CD4-positive, alpha-beta T cell treated with Interleukin-10 for 1 hour (primary cell): ENCODE measurements around the gene MAP1B.
"Not testable (repeated sequence)": the region's sequence is repeated elsewhere in the genome, so short reads cannot be mapped to it uniquely, and the experiment has no call there.

ENCODE experiments used
- DNase-seq: peaks from one replicate; pipeline ENCODE4 v3.0.0-alpha.2; 2020

The MAP1B gene

GRCh38 chr5:72107131-72107900, at the start of gene MAP1B:
Gene MAP1B (plus strand): TSS chr5:72107475. CDS start chr5:72107532, 57 bp downstream.
- no peak for DNase-seq

GRCh38 chr5:72057816-72058215, 49.5 kb upstream of the MAP1B start:
- no peak for DNase-seq

GRCh38 chr5:72063219-72063819, 44.0 kb upstream of the MAP1B start:
- DNase-seq, result no peak

- no peak for DNase-seq
Measured at GRCh38 chr5:72064801-72065570, 42.3 kb upstream of the MAP1B start.

- no peak for DNase-seq
Measured at GRCh38 chr5:72065751-72066255, 41.5 kb upstream of the MAP1B start.

GRCh38 chr5:72066705-72067107, 40.6 kb upstream of the MAP1B start:
- no peak for DNase-seq

GRCh38 chr5:72067682-72068470, 39.4 kb upstream of the MAP1B start:
- DNase-seq, result no peak

GRCh38 chr5:72070529-72070928, 36.7 kb upstream of the MAP1B start:
- DNase-seq, result no peak

GRCh38 chr5:72071906-72072305, 35.4 kb upstream of the MAP1B start:
- no peak for DNase-seq

- no peak for DNase-seq
Measured at GRCh38 chr5:72074251-72074650, 33.0 kb upstream of the MAP1B start.

- no peak for DNase-seq
Measured at GRCh38 chr5:72075461-72075860, 31.8 kb upstream of the MAP1B start.

- DNase-seq, result no peak
Measured at GRCh38 chr5:72076621-72077300, 30.5 kb upstream of the MAP1B start.

- no peak for DNase-seq
Measured at GRCh38 chr5:72077390-72077789, 29.9 kb upstream of the MAP1B start.

- no peak for DNase-seq
Measured at GRCh38 chr5:72079288-72079687, 28.0 kb upstream of the MAP1B start.

GRCh38 chr5:72082048-72082447, 25.2 kb upstream of the MAP1B start:
- no peak for DNase-seq

GRCh38 chr5:72084876-72085275, 22.4 kb upstream of the MAP1B start:
- no peak for DNase-seq

- DNase-seq, result no peak
Measured at GRCh38 chr5:72085319-72085718, 22.0 kb upstream of the MAP1B start.

GRCh38 chr5:72089713-72090112, 17.6 kb upstream of the MAP1B start:
- not testable (repeated sequence) for DNase-seq

GRCh38 chr5:72092074-72092473, 15.2 kb upstream of the MAP1B start:
- DNase-seq, result no peak

- no peak for DNase-seq
Measured at GRCh38 chr5:72093217-72093616, 14.1 kb upstream of the MAP1B start.

- no peak for DNase-seq
Measured at GRCh38 chr5:72093824-72094223, 13.5 kb upstream of the MAP1B start.

- no peak for DNase-seq
Measured at GRCh38 chr5:72096602-72097188, 10.6 kb upstream of the MAP1B start.
